ENCODE results near the gene PSAT1. TPM values are rescaled to one million over a fixed set of nuclear protein-coding genes. Genes with fewer than 3 reads are reported as not detected.

PSAT1 gene
- total RNA-seq, 1 experiment from 2014 or later: 69.5 TPM

- no peaks in the 10 kb centered on the region for H3K9me3 Mint-ChIP-seq (ENCODE audit: low read depth, unreplicated experiment)
- peaks cover 47% of the 10 kb centered on the region for H3K36me3 Mint-ChIP-seq (ENCODE audit: insufficient read depth, unreplicated experiment)
- intact Hi-C loops (cut with micrococcal nuclease; ENCODE audit: unreplicated experiment): no loop called here
- no peak overlapping the region for H3K4me3 Mint-ChIP-seq (ENCODE audit: low read depth, unreplicated experiment)
- H3K27ac Mint-ChIP-seq (ENCODE audit: unreplicated experiment): no peak overlapping the region
- TF ChIP-seq CTCF (IDR thresholded peaks at IDR 0.05; ENCODE audit: unreplicated experiment): no peak
- CTCF ChIA-PET: no interaction called here
- no TSS peak for BruUV-seq (replicated peaks)
- no peak for DNase-seq
- H3K27me3 Mint-ChIP-seq (ENCODE audit: unreplicated experiment): no peaks in the 10 kb centered on the region
- no peaks in the 10 kb centered on the region for H3K4me1 Mint-ChIP-seq (ENCODE audit: low read depth, unreplicated experiment)
Measured at GRCh38 chr9:78311886-78312524, 15.1 kb downstream of the PSAT1 start.

- no peak for DNase-seq
- CTCF ChIA-PET: no interaction called here
- Mint-ChIP-seq H3K27me3 (ENCODE audit: unreplicated experiment) (no peaks in the 10 kb centered on the region), H3K9me3 (ENCODE audit: low read depth, unreplicated experiment) (no peaks in the 10 kb centered on the region), H3K27ac (ENCODE audit: unreplicated experiment) (no peak overlapping the region), H3K4me3 (ENCODE audit: low read depth, unreplicated experiment) (no peak overlapping the region), H3K36me3 (ENCODE audit: insufficient read depth, unreplicated experiment) (peaks cover 48% of the 10 kb centered on the region), H3K4me1 (ENCODE audit: low read depth, unreplicated experiment) (no peaks in the 10 kb centered on the region)
- intact Hi-C loops (cut with micrococcal nuclease; ENCODE audit: unreplicated experiment): no loop called here
- no peak for TF ChIP-seq CTCF (IDR thresholded peaks at IDR 0.05; ENCODE audit: unreplicated experiment)
- no TSS peak for BruUV-seq (replicated peaks)
Measured at GRCh38 chr9:78314550-78314949, 17.6 kb downstream of the PSAT1 start.

DNA sequence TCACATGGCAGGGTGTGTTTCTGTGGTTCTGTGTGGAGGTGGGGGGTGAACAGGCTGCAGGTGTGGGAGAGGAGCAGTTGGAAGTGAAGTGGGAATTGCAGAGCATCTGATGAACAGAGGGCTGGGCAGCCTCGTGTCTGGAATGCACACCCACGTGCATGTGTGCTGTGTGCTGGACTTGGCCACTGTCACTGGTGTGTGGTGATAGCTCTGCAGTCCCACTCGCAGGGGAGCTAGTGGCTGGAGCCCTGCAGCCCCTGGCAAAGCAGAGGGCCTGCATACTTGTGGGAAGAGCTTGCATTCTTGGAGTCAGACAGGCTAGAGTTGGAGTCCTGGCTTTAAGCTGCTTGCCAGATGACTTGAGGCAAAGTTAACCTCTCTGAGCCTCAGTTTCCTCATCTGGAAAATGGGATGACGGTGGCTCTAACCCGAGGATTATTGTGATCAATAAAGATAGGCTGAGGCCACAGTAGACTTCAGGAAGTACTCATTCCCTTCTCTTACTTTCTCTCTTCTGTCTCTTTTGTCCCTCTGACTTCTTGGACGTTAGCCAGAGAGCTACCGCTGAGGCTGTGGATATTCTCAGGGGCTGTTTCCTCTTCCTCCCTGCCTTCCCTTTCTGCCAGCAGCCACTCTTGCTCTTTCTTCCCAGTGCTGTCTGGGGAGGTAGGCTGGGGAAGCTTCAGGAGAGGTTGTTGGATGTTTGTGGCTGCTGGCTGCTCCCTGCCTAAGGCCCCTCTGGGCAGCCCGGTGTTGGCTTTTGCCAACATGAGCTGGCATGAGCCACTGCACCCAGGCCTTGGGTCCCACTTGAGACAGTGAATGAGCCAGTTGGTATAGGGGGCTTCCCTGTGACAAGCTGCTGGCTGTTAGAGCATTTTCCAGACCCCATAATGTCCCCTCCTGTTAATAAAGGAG, 18.3 kb downstream of the PSAT1 start:
- Mint-ChIP-seq H3K36me3 (ENCODE audit: insufficient read depth, unreplicated experiment) (peaks cover 52% of the 10 kb centered on the region), H3K9me3 (ENCODE audit: low read depth, unreplicated experiment) (no peaks in the 10 kb centered on the region)
- CTCF ChIA-PET: interaction anchor here (0.6 kb wide), 1 partner anchor 411 kb away, joined by 3 read pairs; no protein-coding TSS in a partner anchor

More for the DNA sequence above, 18.3 kb downstream of the PSAT1 start:
- no TSS peak for BruUV-seq (replicated peaks)
- H3K27me3 Mint-ChIP-seq (ENCODE audit: unreplicated experiment): no peaks in the 10 kb centered on the region
- no peak for TF ChIP-seq CTCF (IDR thresholded peaks at IDR 0.05; ENCODE audit: unreplicated experiment)
- intact Hi-C loops (cut with micrococcal nuclease; ENCODE audit: unreplicated experiment): no loop called here
- no peak for DNase-seq
- no peak overlapping the region for H3K27ac Mint-ChIP-seq (ENCODE audit: unreplicated experiment)
- no peak overlapping the region for H3K4me3 Mint-ChIP-seq (ENCODE audit: low read depth, unreplicated experiment)
- H3K4me1 Mint-ChIP-seq (ENCODE audit: low read depth, unreplicated experiment): no peaks in the 10 kb centered on the region

All from Calu3 (cell line).